Transverse colon (tissue), 4 donors: ENCODE measurements around the gene UBE2F. TPM values are rescaled to one million over a fixed set of nuclear protein-coding genes. Genes with fewer than 3 reads are reported as not detected.

Experiments used
- DNase-seq: peaks from one replicate; pipeline ENCODE4 v3.0.0-alpha.2; 2019
- H3K27ac ChIP-seq, 4 donors: fragments of 200-600 bp; sonication (generic); 2 replicates each; pipeline ENCODE4 v1.5.1; 2016 to 2018; ENCODE audit warnings: inconsistent platforms in 4 of 4
- H3K27me3 ChIP-seq: fragments of 200-600 bp; sonication (generic); 2 replicates; pipeline ENCODE4 v1.5.1; 2017; ENCODE audit warnings: inconsistent platforms
- H3K36me3 ChIP-seq, 4 donors: fragments of 200-600 bp; sonication (generic); 2 replicates each; pipeline ENCODE4 v1.5.1; 2017 to 2019; ENCODE audit warnings: inconsistent platforms in 4 of 4
- H3K4me1 ChIP-seq, 4 donors: fragments of 200-600 bp; sonication (generic); 2 replicates each; pipeline ENCODE4 v1.5.1; 2017 to 2020; ENCODE audit warnings: inconsistent platforms in 4 of 4
- H3K4me3 ChIP-seq, 4 donors: fragments of 200-600 bp; sonication (generic); 1 replicate in 1 of 4; 2 replicates in 3 of 4; pipeline versions ENCODE4 v1.5.1 to v1.6.1; 2017 to 2019; ENCODE audit warnings: inconsistent platforms in 4 of 4
- H3K9me3 ChIP-seq, 2 donors: fragments of 200-600 bp; sonication (generic); 2 replicates each; pipeline ENCODE4 v1.5.1; 2017 to 2019; ENCODE audit warnings: inconsistent platforms in 2 of 2
- CTCF ChIP-seq, 5 experiments: fragments of 200-600 bp in 3 of 5; fragments of 450-650 bp in 2 of 5; sonication (generic) in 3 of 5; IDR thresholded peaks; 1 replicate in 2 of 5; 2 replicates in 3 of 5; pipeline ENCODE4 v1.5.1; 2016 to 2017; ENCODE audit warnings: antibody characterized with exemption in 5 of 5, inconsistent platforms in 3 of 5, mild to moderate bottlenecking in 2 of 5, moderate library complexity in 1 of 5
- EP300 ChIP-seq: sonication (generic); formaldehyde crosslinking; IDR thresholded peaks from one replicate; pipeline ENCODE4 v1.6.1; 2017; ENCODE audit warnings: antibody characterized with exemption, low read depth
- POLR2A ChIP-seq: fragments of 450-650 bp; IDR thresholded peaks from one replicate; pipeline ENCODE4 v1.6.1; 2016; ENCODE audit warnings: antibody characterized with exemption, mild to moderate bottlenecking, moderate library complexity
- POLR2AphosphoS5 ChIP-seq, 3 donors: sonication (generic); formaldehyde crosslinking; IDR thresholded peaks; one replicate each; pipeline ENCODE4 v1.6.1; 2016; ENCODE audit warnings: antibody characterized with exemption in 3 of 3
- WGBS, 2 donors: methylation state at CpG; one replicate each; pipeline ENCODE4 v1.1.5; 2018; ENCODE audit warnings: low coverage in 1 of 2; 5-methylcytosine and 5-hydroxymethylcytosine counted together
- in situ Hi-C, 4 donors: fragments of 200-750 bp; cut with MboI; loops; one replicate each; pipeline versions ENCODE4 v1.15.0 to v1.15.1; 2017; ENCODE audit warnings: low sequenced_read_pairs in 3 of 4, low pct_ligation_motif_present in 1 of 4, low pct_unique_long_range_greater_than_20kb in 1 of 4
- intact Hi-C: fragments of 100-400 bp; cut with DNase I; formaldehyde crosslinking; loops from one replicate; pipeline ENCODE4 v1.15.1; 2023; ENCODE audit warnings: low total_unique reads
- total RNA-seq, 4 donors: library from RNA; depleted of rRNA; stranded (reverse); fragments of >200 nt; gene quantifications; one replicate each; pipeline ENCODE4 v1.1.0, GENCODE V29; 2016

UBE2F gene
- total RNA-seq, 4 donors from 2014 or later = 66.8 to 79.4 (median 70.5) TPM

DNA sequence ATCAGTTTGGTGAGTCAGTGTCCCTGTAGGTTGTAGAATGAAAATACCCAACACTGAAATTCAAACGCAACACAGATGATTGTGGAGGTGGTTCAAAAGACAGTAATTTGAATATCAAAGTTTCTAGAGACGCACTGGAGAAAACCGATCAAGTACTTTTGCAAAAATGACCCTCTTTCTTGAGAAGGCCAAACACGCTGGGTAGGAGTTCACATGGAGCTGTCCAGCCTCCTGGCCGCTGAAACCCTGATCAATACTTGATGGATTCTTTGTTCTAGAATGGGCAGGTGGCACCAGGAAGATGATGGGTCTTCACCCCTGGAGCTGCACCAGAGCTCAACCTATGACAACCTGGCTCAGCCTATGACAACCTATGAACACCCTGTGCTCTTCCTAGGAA, 39.7 kb upstream of the UBE2F start:
- Histone ChIP-seq H3K9me3 (no peaks in the 10 kb centered on the region), H3K27ac (no peak overlapping the region), H3K4me3 (no peak overlapping the region), H3K4me1 (peaks cover 0 to 10% (median 4%) of the 10 kb centered on the region in 4 donors), H3K27me3 (no peaks in the 10 kb centered on the region), H3K36me3 (no peaks in the 10 kb centered on the region)
- 70 to 89% methylated on average over 4 to 5 of the region's 5 CpGs for WGBS, 2 donors
- TF ChIP-seq EP300 (no peak), POLR2AphosphoS5 (IDR thresholded peaks at IDR 0.05) (no peak), POLR2A (no peak), CTCF (IDR thresholded peaks at IDR 0.05) (no peak)
- no peak for DNase-seq
- in situ Hi-C loops = no loop called here
- intact Hi-C loops = loop anchor here (10.0 kb wide), 1 partner anchor 72 kb away; the partner anchor contains the start of gene RAMP1

- no peak for TF ChIP-seq POLR2A
- TF ChIP-seq CTCF (IDR thresholded peaks at IDR 0.05) = no peak
- TF ChIP-seq POLR2AphosphoS5 (IDR thresholded peaks at IDR 0.05) = no peak
- no peak for TF ChIP-seq EP300
- H3K4me3 ChIP-seq = no peak overlapping the region
- H3K36me3 ChIP-seq = no peaks in the 10 kb centered on the region
- no peaks in the 10 kb centered on the region for H3K27me3 ChIP-seq
- in situ Hi-C loops = no loop called here
- intact Hi-C loops = loop anchor here (10.0 kb wide), 1 partner anchor 73 kb away; the partner anchor contains the start of gene RAMP1
- H3K27ac ChIP-seq = no peak overlapping the region
- H3K4me1 ChIP-seq = peaks cover 0 to 10% (median 4%) of the 10 kb centered on the region in 4 donors
- DNase-seq = no peak
- 70 to 88% methylated on average over 2 to 4 of the region's 4 CpGs for WGBS, 2 donors
- no peaks in the 10 kb centered on the region for H3K9me3 ChIP-seq
Measured at GRCh38 chr2:237927986-237928385, 38.8 kb upstream of the UBE2F start.

DNA sequence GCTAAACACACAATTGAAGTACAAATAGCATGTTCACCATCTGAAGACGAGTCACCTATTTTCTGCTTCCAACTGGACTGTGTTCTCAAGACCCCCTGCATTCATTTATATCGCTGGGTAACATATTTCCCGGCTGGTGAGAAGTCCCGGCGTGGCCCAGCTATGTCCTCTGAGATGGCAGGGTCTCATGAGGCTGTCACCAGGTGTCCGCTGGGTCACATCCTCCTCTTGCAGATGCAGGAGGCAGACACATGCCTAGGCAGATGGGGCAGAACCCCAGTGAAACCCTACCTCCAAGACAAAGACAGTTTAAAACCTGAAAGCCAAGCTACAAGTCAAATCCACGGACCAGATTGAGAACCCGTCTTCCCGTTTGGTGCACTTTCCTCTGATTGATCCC, 36.8 kb upstream of the UBE2F start:
- H3K9me3 ChIP-seq = no peaks in the 10 kb centered on the region
- no peak for TF ChIP-seq EP300
- TF ChIP-seq POLR2AphosphoS5 (IDR thresholded peaks at IDR 0.05) = no peak
- no peak for TF ChIP-seq POLR2A
- TF ChIP-seq CTCF (IDR thresholded peaks at IDR 0.05) = no peak
- intact Hi-C loops = loop anchor here (10.0 kb wide), 1 partner anchor 75 kb away; the partner anchor contains the start of gene RAMP1
- no peaks in the 10 kb centered on the region for H3K27me3 ChIP-seq
- no peaks in the 10 kb centered on the region for H3K36me3 ChIP-seq
- in situ Hi-C loops = no loop called here
- no peak overlapping the region for H3K4me3 ChIP-seq
- H3K4me1 ChIP-seq = peaks cover 0 to 6% (median 4%) of the 10 kb centered on the region in 4 donors
- no peak for DNase-seq
- no peak overlapping the region for H3K27ac ChIP-seq
- WGBS, 2 donors = 85 to 100% methylated on average over 3 to 9 of the region's 9 CpGs

DNA sequence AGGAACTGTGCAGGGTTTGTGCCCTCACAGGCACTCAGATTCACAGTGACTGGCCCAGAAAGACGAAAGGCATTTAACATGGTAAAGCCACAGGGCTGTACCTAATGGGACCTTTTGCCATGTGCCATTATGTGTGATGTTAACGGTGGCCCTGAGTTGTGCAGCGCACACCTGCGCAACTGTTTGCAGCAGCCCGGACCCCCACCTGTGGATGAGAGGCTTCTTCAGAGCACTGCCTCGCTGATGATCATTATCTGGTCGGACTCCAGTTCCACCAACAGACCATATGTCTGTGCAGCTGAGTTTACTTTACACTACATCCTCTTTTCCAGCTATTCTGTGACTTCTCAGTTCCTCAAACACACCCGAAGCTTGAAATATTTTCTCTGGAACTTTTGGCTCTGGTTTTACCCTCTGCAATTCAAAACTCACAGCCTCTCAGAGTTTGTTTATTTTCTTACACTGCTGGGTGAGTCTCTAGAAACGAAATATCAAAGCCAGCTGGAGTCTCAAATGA, 35.6 kb upstream of the UBE2F start:
- H3K36me3 ChIP-seq = no peaks in the 10 kb centered on the region
- H3K27ac ChIP-seq = peak overlapping the region in 2 of 4 donors; percentile 39 to 63
- in situ Hi-C loops = no loop called here
- H3K9me3 ChIP-seq = no peaks in the 10 kb centered on the region
- WGBS, 2 donors = 0 to 37% methylated on average over 1 to 9 of the region's 9 CpGs
- TF ChIP-seq POLR2A = no peak
- no peak for TF ChIP-seq EP300
- no peak for TF ChIP-seq CTCF (IDR thresholded peaks at IDR 0.05)
- TF ChIP-seq POLR2AphosphoS5 (IDR thresholded peaks at IDR 0.05) = no peak
- peaks cover 0 to 9% (median 4%) of the 10 kb centered on the region in 4 donors for H3K4me1 ChIP-seq
- no peak overlapping the region for H3K4me3 ChIP-seq
- intact Hi-C loops = no loop called here
- DNase-seq = no peak
- H3K27me3 ChIP-seq = no peaks in the 10 kb centered on the region
